Epithelial cell of esophagus (primary cell): Measurements from ENCODE around the gene DHRS7.

Experiments
- DNase-seq: peaks from one replicate; pipeline ENCODE4 v3.0.0; 2010; ENCODE audit warnings: low read depth
- H3K4me3 ChIP-seq: 2 replicates; pipeline ENCODE4 v1.5.1; 2011; ENCODE audit warnings: mild to moderate bottlenecking, low read length, control low read depth
- TF ChIP-seq, protein P1 (sequence below): IDR thresholded peaks from 2 replicates; pipeline ENCODE4 v1.5.1; 2011; ENCODE audit warnings: low read depth, mild to moderate bottlenecking, low read length, control low read depth, inconsistent platforms; ENCODE audit not compliant: insufficient read depth; ENCODE audit errors: missing control alignments

The DHRS7 gene

DNA sequence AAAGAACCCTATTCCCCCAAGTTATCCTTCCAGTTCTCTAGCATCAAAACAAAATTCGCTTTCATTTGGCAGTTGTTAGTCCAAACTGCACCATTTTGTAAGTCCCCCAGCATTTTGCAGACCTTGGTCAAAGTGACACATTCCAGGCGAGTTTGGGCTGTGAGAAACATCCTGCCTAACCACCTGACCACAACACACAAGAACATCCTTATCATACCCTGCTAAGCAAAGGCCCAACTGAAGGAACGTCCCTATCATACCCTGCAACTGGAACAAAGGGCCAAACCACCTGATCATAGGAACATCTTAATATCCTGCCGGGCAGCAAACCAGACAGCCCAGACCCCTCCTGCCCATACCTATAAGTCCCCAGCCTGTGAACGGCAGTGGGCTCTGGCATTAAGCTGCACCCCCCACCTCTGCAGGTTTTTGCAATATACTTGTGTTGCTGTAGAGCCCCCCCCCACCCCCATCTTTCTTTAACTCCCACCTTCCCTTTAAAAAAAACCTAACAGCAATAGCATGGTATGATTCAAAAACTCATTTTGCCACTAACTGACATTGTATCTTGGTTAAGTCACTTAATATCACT, 70.8 kb downstream of the DHRS7 start:
- peak; percentile 39 for DNase-seq
- H3K4me3 ChIP-seq, result no peak overlapping the region
- TF ChIP-seq, protein P1, sequence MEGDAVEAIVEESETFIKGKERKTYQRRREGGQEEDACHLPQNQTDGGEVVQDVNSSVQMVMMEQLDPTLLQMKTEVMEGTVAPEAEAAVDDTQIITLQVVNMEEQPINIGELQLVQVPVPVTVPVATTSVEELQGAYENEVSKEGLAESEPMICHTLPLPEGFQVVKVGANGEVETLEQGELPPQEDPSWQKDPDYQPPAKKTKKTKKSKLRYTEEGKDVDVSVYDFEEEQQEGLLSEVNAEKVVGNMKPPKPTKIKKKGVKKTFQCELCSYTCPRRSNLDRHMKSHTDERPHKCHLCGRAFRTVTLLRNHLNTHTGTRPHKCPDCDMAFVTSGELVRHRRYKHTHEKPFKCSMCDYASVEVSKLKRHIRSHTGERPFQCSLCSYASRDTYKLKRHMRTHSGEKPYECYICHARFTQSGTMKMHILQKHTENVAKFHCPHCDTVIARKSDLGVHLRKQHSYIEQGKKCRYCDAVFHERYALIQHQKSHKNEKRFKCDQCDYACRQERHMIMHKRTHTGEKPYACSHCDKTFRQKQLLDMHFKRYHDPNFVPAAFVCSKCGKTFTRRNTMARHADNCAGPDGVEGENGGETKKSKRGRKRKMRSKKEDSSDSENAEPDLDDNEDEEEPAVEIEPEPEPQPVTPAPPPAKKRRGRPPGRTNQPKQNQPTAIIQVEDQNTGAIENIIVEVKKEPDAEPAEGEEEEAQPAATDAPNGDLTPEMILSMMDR, result no peak
